Measurements from ENCODE around the gene MYO5A.
"Not testable (repeated sequence)": the region's sequence is repeated elsewhere in the genome, so short reads cannot be mapped to it uniquely, and the experiment has no call there.

Gene MYO5A

GRCh38 chr15:52505151-52505550, 23.5 kb downstream of the MYO5A start:
- DNase-seq (ENCODE audit: low read depth) = no peak

DNA sequence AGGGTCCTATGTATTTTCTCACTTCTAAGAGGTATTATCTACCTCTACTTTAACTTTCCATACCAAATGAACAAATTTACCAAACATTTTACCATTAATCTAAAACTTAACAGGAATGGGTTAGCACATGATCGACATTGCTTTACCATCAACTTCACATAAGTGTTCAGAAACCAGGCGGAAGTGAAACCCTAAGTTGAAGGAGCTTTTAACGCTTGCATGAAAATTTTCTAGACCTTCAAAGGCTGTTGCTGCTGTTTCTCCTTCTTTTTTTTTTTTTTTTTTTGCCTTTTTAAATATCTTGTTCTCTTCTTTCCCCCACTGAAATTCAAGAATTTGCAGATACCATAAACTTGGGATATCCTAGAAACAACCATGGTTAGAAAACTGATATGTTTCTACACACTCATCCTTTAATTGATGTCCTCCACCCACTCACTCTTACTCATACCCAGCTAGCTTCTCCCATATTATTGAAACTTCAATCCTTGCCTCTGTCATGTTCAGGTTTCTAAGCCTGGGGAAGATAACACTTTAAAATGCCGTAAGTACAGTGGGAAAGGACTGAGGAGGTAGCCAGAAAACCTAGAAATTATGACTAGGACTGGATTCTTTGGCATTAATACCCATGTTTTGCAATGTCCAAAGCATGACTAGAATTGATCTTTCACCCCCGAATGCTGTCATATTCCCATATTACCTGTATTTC, 24.7 kb downstream of the MYO5A start:
- peak; percentile 85 for DNase-seq (ENCODE audit: low read depth)

GRCh38 chr15:52502608-52503007, 26.1 kb downstream of the MYO5A start:
- DNase-seq (ENCODE audit: low read depth) = no peak

DNA sequence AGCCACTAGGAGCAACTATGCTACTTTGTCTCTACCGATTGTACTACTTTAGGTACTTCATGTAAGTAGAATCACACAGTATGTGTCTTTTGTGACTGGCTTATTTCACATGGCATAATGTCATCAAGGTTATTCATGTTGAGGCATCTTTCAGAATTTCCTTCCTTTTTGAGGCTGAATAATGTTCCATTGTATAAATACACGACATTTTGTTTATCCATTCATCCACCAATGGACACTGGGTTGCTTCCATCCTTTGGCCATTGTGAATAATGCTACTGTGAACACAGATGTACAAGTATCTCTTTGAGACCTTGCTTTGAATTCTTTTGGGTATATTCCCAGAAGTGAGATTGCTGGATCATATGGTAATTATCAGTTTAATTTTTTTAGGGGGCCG, 29.2 kb downstream of the MYO5A start:
- DNase-seq (ENCODE audit: low read depth) = no peak

DNA sequence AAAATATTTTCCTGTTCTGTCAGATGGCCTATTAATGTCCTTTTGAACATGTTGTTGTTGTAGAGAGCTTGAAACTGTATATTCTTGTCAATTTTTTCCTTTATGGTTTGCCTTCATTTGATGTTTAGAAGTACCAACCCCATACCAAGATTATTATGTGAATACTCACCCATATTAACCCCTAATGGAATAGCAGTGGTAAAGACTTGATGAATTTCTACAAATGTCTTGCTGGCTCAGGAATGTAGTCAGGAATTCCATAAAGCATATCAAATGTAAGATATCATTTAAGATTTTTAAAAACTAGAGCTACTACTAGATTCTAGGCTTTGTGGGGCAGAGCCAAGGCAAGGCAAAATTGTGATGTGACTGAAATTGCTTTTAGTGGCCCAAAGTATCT, 30.0 kb downstream of the MYO5A start:
- DNase-seq (ENCODE audit: low read depth) = no peak

GRCh38 chr15:52496776-52497470, 31.8 kb downstream of the MYO5A start:
- no peak for DNase-seq (ENCODE audit: low read depth)

GRCh38 chr15:52496175-52496574, 32.5 kb downstream of the MYO5A start:
- DNase-seq (ENCODE audit: low read depth) = no peak

- no peak for DNase-seq (ENCODE audit: low read depth)
Observed at GRCh38 chr15:52495125-52495524, 33.6 kb downstream of the MYO5A start.

DNA sequence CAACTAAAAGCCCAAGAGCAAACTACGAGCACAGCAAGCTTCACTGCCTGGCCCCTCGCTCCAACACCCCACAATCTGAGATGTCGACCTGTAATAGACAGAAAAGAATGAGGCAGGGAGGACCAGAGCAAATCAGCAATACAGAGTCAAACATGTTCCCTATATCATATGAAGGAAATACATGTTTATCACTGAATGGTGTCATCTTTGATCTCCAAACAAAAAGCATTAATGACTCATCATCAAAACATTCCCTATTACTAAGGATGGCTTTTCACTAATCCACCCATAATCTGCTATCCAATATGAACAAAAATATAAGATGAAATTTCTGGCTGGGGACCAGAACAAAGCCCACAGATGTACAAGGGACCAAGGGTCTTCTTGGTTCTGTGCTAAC, 34.7 kb downstream of the MYO5A start:
- no peak for DNase-seq (ENCODE audit: low read depth)

- DNase-seq (ENCODE audit: low read depth) = no peak
Observed at GRCh38 chr15:52492132-52492531, 36.5 kb downstream of the MYO5A start.

GRCh38 chr15:52491472-52491871, 37.2 kb downstream of the MYO5A start:
- no peak for DNase-seq (ENCODE audit: low read depth)

GRCh38 chr15:52489430-52489829, 39.2 kb downstream of the MYO5A start:
- DNase-seq (ENCODE audit: low read depth) = not testable (repeated sequence)

GRCh38 chr15:52488830-52489229, 39.9 kb downstream of the MYO5A start:
- DNase-seq (ENCODE audit: low read depth) = no peak

GRCh38 chr15:52486003-52486996, 42.4 kb downstream of the MYO5A start:
- no peak for DNase-seq (ENCODE audit: low read depth)

DNA sequence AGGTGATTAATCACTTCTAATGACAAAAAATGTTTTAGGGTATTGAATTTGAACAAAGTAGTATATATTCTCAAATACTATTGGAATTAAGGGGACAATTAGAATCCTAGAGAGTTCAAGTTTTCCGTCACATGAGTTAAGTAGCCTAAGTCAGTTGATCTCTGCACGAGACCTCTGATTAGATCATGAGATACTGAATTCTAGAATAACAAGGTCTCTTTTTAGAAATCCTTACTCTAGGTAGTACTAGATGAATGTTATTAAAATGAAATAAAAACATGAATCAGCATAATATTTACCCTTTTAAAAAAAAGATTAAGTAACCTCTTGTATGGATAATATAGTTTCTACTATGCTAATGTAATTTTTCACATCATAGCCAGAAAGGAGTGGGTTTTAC, 43.4 kb downstream of the MYO5A start:
- DNase-seq (ENCODE audit: low read depth) = no peak

- DNase-seq (ENCODE audit: low read depth) = peak; percentile 44
Observed at GRCh38 chr15:52483707-52484106, 45.0 kb downstream of the MYO5A start.

- DNase-seq (ENCODE audit: low read depth) = peak; percentile 87
Observed at GRCh38 chr15:52481915-52482314, 46.8 kb downstream of the MYO5A start.

DNA sequence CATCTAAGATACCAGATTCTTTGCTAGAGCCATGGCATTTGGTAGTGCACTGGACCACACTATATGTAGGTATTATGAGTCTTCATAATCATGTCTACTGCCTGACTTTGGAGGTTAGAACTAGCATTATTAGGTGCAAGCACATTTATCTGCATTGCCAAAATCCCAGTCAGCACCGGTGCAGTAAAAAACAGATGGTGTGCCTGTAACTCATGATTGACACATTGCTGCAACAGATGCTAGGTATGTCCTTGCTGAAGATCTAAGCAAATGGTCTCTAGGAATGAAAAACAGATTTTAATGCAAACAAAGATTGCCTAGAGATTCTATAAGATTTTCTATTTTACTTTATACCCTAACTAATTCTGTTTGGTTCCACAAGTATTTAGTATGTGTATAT, 47.7 kb downstream of the MYO5A start:
- DNase-seq (ENCODE audit: low read depth) = no peak

DNA sequence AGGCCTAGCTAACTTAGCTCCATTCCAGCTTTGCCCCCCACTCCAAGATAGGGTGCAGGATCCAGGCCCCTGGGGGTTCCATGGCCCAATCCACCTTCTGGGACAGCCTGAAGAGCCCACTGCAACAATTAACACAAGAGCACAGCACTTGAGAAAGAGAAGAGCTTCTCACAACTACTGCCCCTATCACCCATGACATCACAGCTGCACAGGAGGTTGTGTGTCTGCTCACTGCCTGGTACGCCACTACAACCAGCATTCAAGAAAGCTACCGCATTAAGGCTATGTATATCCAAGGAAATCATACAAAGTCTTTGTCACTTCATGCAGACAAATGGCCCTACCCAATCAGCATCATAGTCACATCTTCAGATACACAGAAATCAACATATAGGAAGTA, 62.0 kb downstream of the MYO5A start:
- DNase-seq (ENCODE audit: low read depth) = no peak

DNA sequence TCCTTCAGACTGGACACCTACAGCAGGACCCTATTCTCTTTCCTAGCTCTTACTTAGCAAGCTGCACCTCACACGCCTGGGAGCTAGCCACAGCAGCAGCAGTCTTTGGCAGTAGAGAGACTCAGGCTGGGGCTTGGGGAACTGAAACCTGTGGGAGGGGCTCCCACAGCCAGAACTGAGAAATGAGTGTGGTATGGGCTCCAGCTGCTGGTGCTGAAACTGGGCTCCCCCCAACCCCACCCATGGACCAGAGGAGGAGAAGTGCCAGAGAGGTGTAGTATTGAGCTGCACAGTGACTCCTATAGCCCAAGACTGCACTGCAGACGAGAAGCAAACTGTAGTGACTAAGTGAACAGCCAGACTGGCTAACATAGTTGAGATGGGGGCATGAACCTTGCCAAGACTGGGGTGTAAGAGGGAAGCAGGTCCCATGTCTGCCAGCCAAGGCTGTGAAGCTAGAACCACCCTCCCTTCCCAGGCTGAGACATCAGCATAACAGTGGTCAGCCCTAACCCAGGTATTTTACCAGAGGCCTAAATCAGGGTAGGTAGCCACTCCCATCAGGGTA, 62.5 kb downstream of the MYO5A start:
- no peak for DNase-seq (ENCODE audit: low read depth)

DNA sequence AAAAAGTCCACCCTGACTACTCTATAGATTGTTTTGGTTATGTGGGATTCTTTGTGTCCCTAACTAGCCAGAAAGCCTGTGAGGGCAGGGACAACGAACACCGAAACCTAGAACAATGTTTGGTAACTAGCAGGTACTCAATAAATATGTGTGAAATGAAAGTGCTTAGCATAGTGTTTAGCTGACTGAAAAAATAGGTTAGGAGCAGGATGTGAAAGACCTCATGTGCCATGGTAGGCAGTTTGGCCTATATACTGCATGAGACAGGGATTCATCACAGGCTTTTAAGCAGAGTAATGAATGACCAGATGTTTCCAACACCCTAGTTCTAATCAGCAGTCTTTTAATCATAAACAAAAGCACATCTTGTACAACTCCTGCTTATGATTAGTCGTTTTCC, 64.2 kb downstream of the MYO5A start:
- DNase-seq (ENCODE audit: low read depth) = peak; percentile 27

- no peak for DNase-seq (ENCODE audit: low read depth)
Observed at GRCh38 chr15:52464040-52464439, 64.6 kb downstream of the MYO5A start.

All from amniotic epithelial cell (primary cell).